Suprapubic skin (tissue), 4 donors: ENCODE data around the gene SMAD1. TPM values are rescaled to one million over a fixed set of nuclear protein-coding genes. Genes with fewer than 3 reads are reported as not detected.

Source experiments
- DNase-seq, 2 donors: peaks; one replicate each; pipeline ENCODE4 v3.0.0-alpha.2; 2019; ENCODE audit warnings: low spot score in 2 of 2
- H3K27ac ChIP-seq: fragments of 200-600 bp; sonication (generic); one replicate; pipeline ENCODE4 v1.5.1; 2019
- H3K27me3 ChIP-seq: fragments of 200-600 bp; sonication (generic); one replicate; pipeline ENCODE4 v1.5.1; 2019
- H3K36me3 ChIP-seq: fragments of 200-600 bp; sonication (generic); one replicate; pipeline ENCODE4 v1.5.1; 2019
- H3K4me1 ChIP-seq: fragments of 200-600 bp; sonication (generic); one replicate; pipeline ENCODE4 v1.5.1; 2019
- H3K4me3 ChIP-seq: fragments of 200-600 bp; sonication (generic); one replicate; pipeline ENCODE4 v1.5.1; 2019; ENCODE audit warnings: mild to moderate bottlenecking
- H3K9me3 ChIP-seq: fragments of 200-600 bp; sonication (generic); one replicate; pipeline ENCODE4 v1.5.1; 2019
- EP300 ChIP-seq: sonication (generic); formaldehyde crosslinking; IDR thresholded peaks from one replicate; pipeline ENCODE4 v1.6.1; 2017; ENCODE audit warnings: antibody characterized with exemption
- POLR2A ChIP-seq, 2 donors: fragments of 450-650 bp; IDR thresholded peaks; one replicate each; pipeline ENCODE4 v1.6.1; 2017; ENCODE audit warnings: antibody characterized with exemption in 2 of 2, mild to moderate bottlenecking in 2 of 2, moderate library complexity in 2 of 2
- POLR2AphosphoS5 ChIP-seq, 3 donors: sonication (generic); formaldehyde crosslinking; IDR thresholded peaks; one replicate each; pipeline ENCODE4 v1.6.1; 2017; ENCODE audit warnings: antibody characterized with exemption in 3 of 3
- WGBS: methylation state at CpG from one replicate; pipeline ENCODE4 v1.1.5; 2018; 5-methylcytosine and 5-hydroxymethylcytosine counted together
- total RNA-seq, 4 donors: library from RNA; depleted of rRNA; stranded (reverse); fragments of >200 nt; gene quantifications; one replicate each; pipeline ENCODE4 v1.1.0, GENCODE V29; 2016
- TF ChIP-seq, protein P1 (sequence below), 2 donors: fragments of 200-600 bp in 1 of 2; fragments of 450-650 bp in 1 of 2; sonication (generic) in 1 of 2; IDR thresholded peaks; one replicate each; pipeline ENCODE4 v1.5.1; 2016 to 2019; ENCODE audit warnings: antibody characterized with exemption in 2 of 2, mild to moderate bottlenecking in 1 of 2, moderate library complexity in 1 of 2

SMAD1 gene
- total RNA-seq, 4 donors from 2014 or later: 38.0 to 61.7 (median 55.9) TPM

DNA sequence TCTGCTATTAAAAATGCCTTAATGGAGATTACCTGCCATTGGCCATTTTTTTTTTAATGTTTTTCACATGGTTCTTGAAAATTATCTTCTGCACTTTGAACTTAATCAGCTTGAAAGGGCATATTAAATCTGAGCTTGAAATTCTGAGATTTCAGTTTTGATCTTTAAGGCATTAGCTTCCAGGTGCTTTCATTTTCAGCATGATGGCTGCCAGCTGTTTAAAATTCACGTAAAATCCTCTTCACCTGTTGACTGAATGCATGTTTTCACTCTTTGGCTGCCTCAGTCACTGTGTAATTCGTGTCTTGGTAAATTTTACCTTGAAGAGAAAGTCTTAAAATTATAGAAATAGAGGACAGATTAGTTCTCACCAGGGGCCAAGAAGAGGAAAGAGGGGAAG is 39.6 kb downstream of the SMAD1 start:
- Histone ChIP-seq H3K9me3 (no peaks in the 10 kb centered on the region), H3K4me3 (no peak overlapping the region), H3K36me3 (no peaks in the 10 kb centered on the region), H3K27ac (no peak overlapping the region), H3K4me1 (peaks cover 23% of the 10 kb centered on the region), H3K27me3 (no peaks in the 10 kb centered on the region)
- DNase-seq: no peak
- TF ChIP-seq, protein P1, sequence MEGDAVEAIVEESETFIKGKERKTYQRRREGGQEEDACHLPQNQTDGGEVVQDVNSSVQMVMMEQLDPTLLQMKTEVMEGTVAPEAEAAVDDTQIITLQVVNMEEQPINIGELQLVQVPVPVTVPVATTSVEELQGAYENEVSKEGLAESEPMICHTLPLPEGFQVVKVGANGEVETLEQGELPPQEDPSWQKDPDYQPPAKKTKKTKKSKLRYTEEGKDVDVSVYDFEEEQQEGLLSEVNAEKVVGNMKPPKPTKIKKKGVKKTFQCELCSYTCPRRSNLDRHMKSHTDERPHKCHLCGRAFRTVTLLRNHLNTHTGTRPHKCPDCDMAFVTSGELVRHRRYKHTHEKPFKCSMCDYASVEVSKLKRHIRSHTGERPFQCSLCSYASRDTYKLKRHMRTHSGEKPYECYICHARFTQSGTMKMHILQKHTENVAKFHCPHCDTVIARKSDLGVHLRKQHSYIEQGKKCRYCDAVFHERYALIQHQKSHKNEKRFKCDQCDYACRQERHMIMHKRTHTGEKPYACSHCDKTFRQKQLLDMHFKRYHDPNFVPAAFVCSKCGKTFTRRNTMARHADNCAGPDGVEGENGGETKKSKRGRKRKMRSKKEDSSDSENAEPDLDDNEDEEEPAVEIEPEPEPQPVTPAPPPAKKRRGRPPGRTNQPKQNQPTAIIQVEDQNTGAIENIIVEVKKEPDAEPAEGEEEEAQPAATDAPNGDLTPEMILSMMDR (IDR thresholded peaks at IDR 0.05): no peak
- no peak for TF ChIP-seq POLR2A (IDR thresholded peaks at IDR 0.05)
- TF ChIP-seq EP300: no peak
- TF ChIP-seq POLR2AphosphoS5 (IDR thresholded peaks at IDR 0.05): no peak
- 76% methylated on average over 2 of the region's 2 CpGs for WGBS

DNA sequence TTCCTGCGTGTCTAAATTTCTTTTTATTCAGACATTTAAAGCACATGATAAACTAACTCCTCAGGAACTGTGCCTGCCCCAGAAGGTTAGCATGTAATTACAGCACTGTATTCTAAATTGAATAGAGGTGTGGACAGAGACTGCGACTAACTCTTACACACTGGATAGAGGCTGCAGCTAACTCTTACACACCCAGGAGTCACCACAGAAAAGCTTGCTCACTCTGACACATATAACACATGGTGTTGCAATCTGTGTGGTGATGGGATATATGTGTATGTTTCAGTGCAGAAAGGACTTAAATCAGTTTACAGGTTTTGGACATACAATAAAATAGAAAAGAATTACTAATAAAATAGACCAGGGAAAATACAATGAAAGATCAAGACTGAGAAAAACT is 41.5 kb downstream of the SMAD1 start:
- no peak for DNase-seq
- Histone ChIP-seq H3K4me3 (no peak overlapping the region), H3K27ac (no peak overlapping the region), H3K36me3 (no peaks in the 10 kb centered on the region), H3K27me3 (no peaks in the 10 kb centered on the region), H3K9me3 (no peaks in the 10 kb centered on the region), H3K4me1 (peaks cover 23% of the 10 kb centered on the region)
- 77% methylated on average over 2 of the region's 2 CpGs for WGBS
- TF ChIP-seq EP300 (no peak), POLR2A (IDR thresholded peaks at IDR 0.05) (no peak), POLR2AphosphoS5 (IDR thresholded peaks at IDR 0.05) (no peak)
- TF ChIP-seq, protein P1 (IDR thresholded peaks at IDR 0.05): no peak

DNA sequence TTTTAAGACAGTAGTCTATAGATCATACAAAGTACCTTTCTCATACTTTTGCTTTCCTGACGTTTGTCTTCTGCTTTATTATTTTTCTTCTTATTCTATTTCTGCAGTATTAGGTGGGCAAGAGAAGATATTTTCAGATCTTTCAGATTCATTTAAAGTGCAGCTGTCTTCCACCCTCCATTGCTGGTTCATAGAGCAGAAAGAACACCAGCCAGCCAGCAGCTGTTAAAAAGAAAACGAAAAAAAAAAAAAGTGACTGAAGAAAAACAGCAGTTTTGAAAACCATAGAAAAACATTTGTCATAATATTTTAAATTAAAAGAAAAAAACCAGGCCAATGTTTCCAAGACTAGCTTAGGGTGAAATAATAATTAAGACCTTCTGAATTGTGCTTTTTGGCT is 42.9 kb downstream of the SMAD1 start:
- Histone ChIP-seq H3K27me3 (no peaks in the 10 kb centered on the region), H3K9me3 (no peaks in the 10 kb centered on the region), H3K4me3 (no peak overlapping the region), H3K27ac (no peak overlapping the region), H3K4me1 (peaks cover 23% of the 10 kb centered on the region), H3K36me3 (no peaks in the 10 kb centered on the region)
- no peak for DNase-seq
- TF ChIP-seq POLR2A (IDR thresholded peaks at IDR 0.05): no peak
- 50% methylated on average over 2 of the region's 2 CpGs for WGBS

DNA sequence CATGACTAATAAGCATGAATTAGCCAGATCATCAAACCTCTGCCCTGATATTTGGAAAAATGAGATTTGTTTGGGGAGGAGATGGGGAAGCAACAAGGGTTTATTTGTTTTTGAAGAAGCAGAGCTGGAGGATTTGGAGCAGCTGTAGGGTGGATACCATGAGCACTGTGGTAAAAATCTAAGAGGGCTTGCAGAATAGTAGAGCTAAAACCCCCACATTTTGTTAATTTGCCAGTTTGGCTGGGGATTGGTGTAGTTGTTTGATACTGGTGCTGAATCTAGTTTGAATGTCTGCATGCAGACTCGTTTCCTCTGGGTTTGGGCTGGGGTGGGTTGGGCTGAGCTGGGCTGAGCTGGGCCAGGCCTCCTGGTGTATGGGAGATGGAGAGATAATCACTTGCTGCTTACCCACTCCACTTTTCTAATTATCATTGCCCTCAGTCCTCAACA is 43.7 kb downstream of the SMAD1 start:
- H3K27me3 ChIP-seq: no peaks in the 10 kb centered on the region
- H3K36me3 ChIP-seq: no peaks in the 10 kb centered on the region
- H3K4me3 ChIP-seq: no peak overlapping the region
- no peaks in the 10 kb centered on the region for H3K9me3 ChIP-seq
- DNase-seq: no peak
- WGBS: 12% methylated on average over 1 of the region's 1 CpG
- peaks cover 23% of the 10 kb centered on the region for H3K4me1 ChIP-seq
- TF ChIP-seq POLR2A (IDR thresholded peaks at IDR 0.05) (no peak), POLR2AphosphoS5 (IDR thresholded peaks at IDR 0.05) (no peak), EP300 (no peak)
- TF ChIP-seq, protein P1 (IDR thresholded peaks at IDR 0.05): no peak
- no peak overlapping the region for H3K27ac ChIP-seq

DNA sequence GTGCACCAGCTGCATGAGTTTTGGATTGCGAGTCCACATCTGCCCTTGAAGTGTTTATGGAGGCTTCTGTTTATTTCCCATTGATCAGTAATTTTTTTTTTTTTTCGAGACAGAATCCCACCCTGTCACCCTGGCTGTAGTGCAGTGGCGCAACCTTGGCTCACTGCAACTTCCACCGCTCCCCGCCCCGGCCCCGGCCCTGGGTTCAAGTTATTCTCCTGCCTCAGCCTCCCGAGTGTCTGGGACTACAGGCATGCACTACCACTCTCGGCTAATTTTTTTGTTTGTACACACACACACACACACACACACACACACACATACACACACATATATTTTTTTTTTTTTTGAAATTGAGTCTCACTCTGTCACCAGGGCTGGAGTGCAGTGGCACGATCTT is 46.1 kb downstream of the SMAD1 start:
- Histone ChIP-seq H3K9me3 (no peaks in the 10 kb centered on the region), H3K27me3 (no peaks in the 10 kb centered on the region), H3K4me1 (peaks cover 27% of the 10 kb centered on the region), H3K27ac (no peak overlapping the region), H3K4me3 (no peak overlapping the region), H3K36me3 (no peaks in the 10 kb centered on the region)
- 81% methylated on average over 10 of the region's 10 CpGs for WGBS
- no peak for DNase-seq
- TF ChIP-seq EP300: no peak
- TF ChIP-seq, protein P1 (IDR thresholded peaks at IDR 0.05): no peak

DNA sequence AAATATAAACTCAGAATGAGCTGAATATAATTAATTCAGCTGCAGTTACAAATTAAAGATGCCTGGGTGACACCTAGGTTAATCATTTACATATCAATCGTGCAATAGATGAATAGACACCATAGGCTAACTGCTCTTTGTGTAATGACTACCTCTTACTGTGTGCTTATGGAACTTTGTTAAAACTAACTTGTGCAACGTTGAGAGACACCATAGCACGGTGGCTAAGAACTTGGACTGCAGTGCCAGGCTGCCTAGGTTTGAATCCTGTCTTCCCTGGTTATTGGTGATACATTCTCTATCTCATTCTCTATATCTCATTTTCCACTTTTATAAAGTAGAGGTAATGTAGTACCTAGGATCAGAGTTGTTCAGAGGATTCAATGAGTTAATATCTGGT is 46.9 kb downstream of the SMAD1 start:
- Histone ChIP-seq H3K27me3 (no peaks in the 10 kb centered on the region), H3K4me1 (peaks cover 26% of the 10 kb centered on the region), H3K27ac (no peak overlapping the region), H3K9me3 (no peaks in the 10 kb centered on the region), H3K36me3 (no peaks in the 10 kb centered on the region), H3K4me3 (no peak overlapping the region)
- no peak for DNase-seq
- WGBS: 87% methylated on average over 3 of the region's 3 CpGs
- TF ChIP-seq, protein P1 (IDR thresholded peaks at IDR 0.05): no peak
- TF ChIP-seq POLR2A (IDR thresholded peaks at IDR 0.05) (no peak), EP300 (no peak), POLR2AphosphoS5 (IDR thresholded peaks at IDR 0.05) (no peak)
